Effector CD4-positive, alpha-beta T cell (primary cell): Measurements from ENCODE around the gene LARGE2.

Experiments
- DNase-seq: peaks from one replicate; pipeline ENCODE4 v3.0.0-alpha.2; 2020

LARGE2 gene

GRCh38 chr11:45930951-45931570 lies 8.6 kb downstream of the LARGE2 start:
- no peak for DNase-seq

GRCh38 chr11:45931739-45932138 lies 9.3 kb downstream of the LARGE2 start:
- DNase-seq: no peak

- no peak for DNase-seq
Observed at GRCh38 chr11:45932217-45932616, 9.8 kb downstream of the LARGE2 start.

- no peak for DNase-seq
Observed at GRCh38 chr11:45933131-45933831, 10.8 kb downstream of the LARGE2 start.

GRCh38 chr11:45933846-45934579 lies 11.6 kb downstream of the LARGE2 start:
- no peak for DNase-seq

- no peak for DNase-seq
Observed at GRCh38 chr11:45934580-45935318, 12.3 kb downstream of the LARGE2 start.

GRCh38 chr11:45935349-45936064 lies 13.1 kb downstream of the LARGE2 start:
- DNase-seq: no peak

- no peak for DNase-seq
Observed at GRCh38 chr11:45936511-45937054, 14.1 kb downstream of the LARGE2 start.

- no peak for DNase-seq
Observed at GRCh38 chr11:45937916-45938315, 15.5 kb downstream of the LARGE2 start.

- DNase-seq: no peak
Observed at GRCh38 chr11:45939836-45940235, 17.4 kb downstream of the LARGE2 start.

- DNase-seq: no peak
Observed at GRCh38 chr11:45941285-45941684, 18.8 kb downstream of the LARGE2 start.

GRCh38 chr11:45942381-45942780 lies 19.9 kb downstream of the LARGE2 start:
- no peak for DNase-seq

GRCh38 chr11:45945397-45945999 lies 23.0 kb downstream of the LARGE2 start:
- DNase-seq: no peak

GRCh38 chr11:45947885-45948284 lies 25.4 kb downstream of the LARGE2 start:
- DNase-seq: no peak

GRCh38 chr11:45948356-45948755 lies 25.9 kb downstream of the LARGE2 start:
- no peak for DNase-seq

- no peak for DNase-seq
Observed at GRCh38 chr11:45949992-45950407, 27.5 kb downstream of the LARGE2 start.

- no peak for DNase-seq
Observed at GRCh38 chr11:45959851-45960250, 37.4 kb downstream of the LARGE2 start.

- no peak for DNase-seq
Observed at GRCh38 chr11:45960387-45961095, 38.1 kb downstream of the LARGE2 start.

- no peak for DNase-seq
Observed at GRCh38 chr11:45961751-45962240, 39.3 kb downstream of the LARGE2 start.

GRCh38 chr11:45964911-45965389 lies 42.5 kb downstream of the LARGE2 start:
- peak; percentile 49 for DNase-seq

- no peak for DNase-seq
Observed at GRCh38 chr11:45967506-45967905, 45.0 kb downstream of the LARGE2 start.
